ENCODE data around the gene POPDC3. TPM values are rescaled to one million over a fixed set of nuclear protein-coding genes. Genes with fewer than 3 reads are reported as not detected.

The POPDC3 gene
- polyA plus RNA-seq, 3 donors = not detected

- no peak overlapping the region for H3K27ac ChIP-seq (ENCODE audit: low read depth in 1 of 2, low read length in 2 of 2)
- Mint-ChIP-seq H3K4me1 (no peaks in the 10 kb centered on the region), H3K27me3 (ENCODE audit: low read depth in 3 of 3) (peaks cover 0 to 6% (median 2%) of the 10 kb centered on the region in 3 donors), H3K36me3 (no peaks in the 10 kb centered on the region), H3K9me3 (peaks cover 0 to 11% (median 7%) of the 10 kb centered on the region in 7 donors), H3K27ac (no peak overlapping the region), H3K4me3 (no peak overlapping the region)
- intact Hi-C loops (cut with micrococcal nuclease) = no loop called here
- no peaks in the 10 kb centered on the region for H3K36me3 ChIP-seq (replicated peaks in 1 of 2; ENCODE audit: control insufficient read depth in 1 of 2, insufficient read depth in 2 of 2, low read length in 2 of 2)
- no peak overlapping the region for H2AFZ ChIP-seq (ENCODE audit: insufficient read depth, low read depth, low read length, poor library complexity, severe bottlenecking)
- H3K27me3 ChIP-seq (ENCODE audit: control insufficient read depth in 2 of 2, insufficient read depth in 2 of 2, low read length in 2 of 2) = no peaks in the 10 kb centered on the region
- no peak overlapping the region for H3K4me3 ChIP-seq (replicated peaks in 1 of 3; ENCODE audit: low read depth in 2 of 3, low read length in 3 of 3)
- no peak overlapping the region for H3K4me2 ChIP-seq (replicated peaks; ENCODE audit: extremely low read depth, low read length, poor library complexity, severe bottlenecking)
- no peaks in the 10 kb centered on the region for H3K4me1 ChIP-seq (ENCODE audit: control insufficient read depth in 1 of 2, insufficient read depth in 2 of 2, low read length in 2 of 2)
- peaks cover 3 to 4% of the 10 kb centered on the region in 2 donors for H3K9me3 ChIP-seq (replicated peaks in 1 of 2; ENCODE audit: control insufficient read depth in 1 of 2, insufficient read depth in 1 of 2, low read length in 2 of 2)
- H3K79me2 ChIP-seq (ENCODE audit: insufficient read depth, low read length) = no peaks in the 10 kb centered on the region
- no peak for DNase-seq
- H4K20me1 ChIP-seq (ENCODE audit: insufficient read depth, low read length) = no peaks in the 10 kb centered on the region
- TF ChIP-seq CTCF (IDR thresholded peaks at IDR 0.05) = no peak
- H3K9ac ChIP-seq (ENCODE audit: insufficient read depth, low read length, poor library complexity, severe bottlenecking) = no peak overlapping the region
- no CpG with 5 or more reads among the region's 1 CpG for WGBS (ENCODE audit: insufficient coverage)
Observed at GRCh38 chr6:105193647-105194046, 13.8 kb upstream of the POPDC3 start.

DNA sequence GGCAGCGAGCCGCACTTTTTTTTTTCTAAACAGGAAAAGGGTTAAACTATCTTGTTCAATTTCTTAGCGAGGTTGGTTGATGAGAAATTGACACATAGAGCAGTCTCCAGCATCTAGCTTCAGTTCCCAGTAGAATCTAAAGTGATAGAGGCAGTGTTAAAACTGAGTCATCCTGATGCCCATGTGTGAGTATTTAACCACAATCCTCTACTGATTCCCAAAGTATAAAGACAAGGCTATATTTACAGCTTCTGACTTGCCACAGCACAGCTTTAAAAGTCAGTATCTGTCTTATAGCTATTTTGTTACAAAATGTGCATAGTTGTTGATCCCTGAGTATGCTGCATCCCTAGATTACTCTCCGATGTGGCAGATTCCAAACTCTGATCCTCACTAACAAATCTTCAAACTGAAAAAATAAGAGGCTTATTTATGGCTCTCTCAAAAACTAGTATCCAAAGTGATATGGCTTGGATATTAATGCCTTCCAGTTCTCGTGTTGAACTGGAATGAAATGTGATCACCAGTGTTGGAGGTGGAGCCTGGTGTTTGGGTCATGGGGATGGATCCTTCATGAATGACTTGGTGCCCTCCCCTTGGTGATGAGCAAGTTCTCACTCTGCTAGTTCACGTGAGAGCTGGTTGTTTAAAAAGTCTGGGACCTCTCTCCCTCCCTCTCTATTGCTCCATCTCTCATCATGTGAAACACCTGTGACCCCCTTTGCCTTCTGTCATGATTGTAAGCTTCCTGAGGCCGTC lies 13.1 kb upstream of the POPDC3 start:
- H3K4me2 ChIP-seq (replicated peaks; ENCODE audit: extremely low read depth, low read length, poor library complexity, severe bottlenecking) = no peak overlapping the region
- DNase-seq = no peak
- peaks cover 0 to 6% (median 2%) of the 10 kb centered on the region in 3 donors for H3K27me3 Mint-ChIP-seq (ENCODE audit: low read depth in 3 of 3)
- no peak overlapping the region for H3K27ac ChIP-seq (ENCODE audit: low read depth in 1 of 2, low read length in 2 of 2)
- no peak overlapping the region for H3K27ac Mint-ChIP-seq
- no peaks in the 10 kb centered on the region for H3K79me2 ChIP-seq (ENCODE audit: insufficient read depth, low read length)
- H3K4me3 ChIP-seq (replicated peaks in 1 of 3; ENCODE audit: low read depth in 2 of 3, low read length in 3 of 3) = no peak overlapping the region
- no peaks in the 10 kb centered on the region for H3K4me1 ChIP-seq (ENCODE audit: control insufficient read depth in 1 of 2, insufficient read depth in 2 of 2, low read length in 2 of 2)
- no peak overlapping the region for H2AFZ ChIP-seq (ENCODE audit: insufficient read depth, low read depth, low read length, poor library complexity, severe bottlenecking)
- peaks cover 0 to 9% (median 7%) of the 10 kb centered on the region in 7 donors for H3K9me3 Mint-ChIP-seq
- H3K4me3 Mint-ChIP-seq = no peak overlapping the region
- no peak overlapping the region for H3K9ac ChIP-seq (ENCODE audit: insufficient read depth, low read length, poor library complexity, severe bottlenecking)
- no peaks in the 10 kb centered on the region for H3K27me3 ChIP-seq (ENCODE audit: control insufficient read depth in 2 of 2, insufficient read depth in 2 of 2, low read length in 2 of 2)
- H3K36me3 Mint-ChIP-seq = no peaks in the 10 kb centered on the region
- 89% methylated on average over 5 of the region's 7 CpGs for WGBS (ENCODE audit: insufficient coverage)
- no peaks in the 10 kb centered on the region for H3K4me1 Mint-ChIP-seq
- no peaks in the 10 kb centered on the region for H4K20me1 ChIP-seq (ENCODE audit: insufficient read depth, low read length)
- peaks cover 3 to 4% of the 10 kb centered on the region in 2 donors for H3K9me3 ChIP-seq (replicated peaks in 1 of 2; ENCODE audit: control insufficient read depth in 1 of 2, insufficient read depth in 1 of 2, low read length in 2 of 2)
- intact Hi-C loops (cut with micrococcal nuclease) = no loop called here
- H3K36me3 ChIP-seq (replicated peaks in 1 of 2; ENCODE audit: control insufficient read depth in 1 of 2, insufficient read depth in 2 of 2, low read length in 2 of 2) = no peaks in the 10 kb centered on the region
- no peak for TF ChIP-seq CTCF (IDR thresholded peaks at IDR 0.05)
